Stimulated activated naive B cell treated with anti-CD40 and anti-IgM and Interleukin-4, amounts not matched to agents 10 μg/mL and 1 μg/mL and 100 μg/mL, for 72 hours (primary cell): Measurements from ENCODE around the gene HAUS1.
"Not testable (repeated sequence)": the region's sequence is repeated elsewhere in the genome, so short reads cannot be mapped to it uniquely, and the experiment has no call there.

Experiments used
- ATAC-seq, 2 donors: fragments of 150-1000 bp; cut with Tn5 transposase; replicated peaks; 2 replicates each; pipeline ENCODE4 v1.10.0; 2021; ENCODE audit warnings: moderate library complexity in 1 of 2
- DNase-seq: peaks from one replicate; pipeline ENCODE4 v3.0.0; 2021
- H3K27ac Mint-ChIP-seq: one replicate; pipeline ENCODE4 v1.8.0; 2022; ENCODE audit warnings: mild to moderate bottlenecking, mixed read lengths
- H3K27me3 Mint-ChIP-seq, 2 donors: one replicate each; pipeline ENCODE4 v1.8.0; 2022; ENCODE audit warnings: mixed read lengths in 2 of 2
- H3K36me3 Mint-ChIP-seq, 2 donors: one replicate each; pipeline ENCODE4 v1.8.0; 2022; ENCODE audit warnings: mixed read lengths in 2 of 2, mild to moderate bottlenecking in 1 of 2
- H3K4me1 Mint-ChIP-seq, 2 donors: one replicate each; pipeline ENCODE4 v1.8.0; 2022; ENCODE audit warnings: mixed read lengths in 2 of 2, mild to moderate bottlenecking in 1 of 2
- H3K4me3 Mint-ChIP-seq, 2 donors: one replicate each; pipeline ENCODE4 v1.8.0; 2022; ENCODE audit warnings: mild to moderate bottlenecking in 2 of 2, mixed read lengths in 2 of 2, moderate library complexity in 1 of 2
- H3K9me3 Mint-ChIP-seq, 2 donors: one replicate each; pipeline ENCODE4 v1.8.0; 2022; ENCODE audit warnings: mixed read lengths in 2 of 2, mild to moderate bottlenecking in 1 of 2

Gene HAUS1

GRCh38 chr18:46099463-46099862, 4.7 kb upstream of the HAUS1 start:
- Mint-ChIP-seq H3K27me3 (no peaks in the 10 kb centered on the region), H3K4me1 (peaks cover 7 to 24% of the 10 kb centered on the region in 2 donors), H3K9me3 (no peaks in the 10 kb centered on the region), H3K36me3 (peaks cover 6 to 14% of the 10 kb centered on the region in 2 donors), H3K27ac (no peak overlapping the region), H3K4me3 (no peak overlapping the region)
- no peak for ATAC-seq
- no peak for DNase-seq

GRCh38 chr18:46109386-46109785, 5.2 kb downstream of the HAUS1 start:
- Mint-ChIP-seq H3K27me3 (no peaks in the 10 kb centered on the region), H3K36me3 (peaks cover 16 to 40% of the 10 kb centered on the region in 2 donors), H3K27ac (no peak overlapping the region), H3K9me3 (no peaks in the 10 kb centered on the region), H3K4me3 (no peak overlapping the region), H3K4me1 (peaks cover 7 to 28% of the 10 kb centered on the region in 2 donors)
- DNase-seq (no peak), ATAC-seq (no peak)

GRCh38 chr18:46110406-46110805, 6.2 kb downstream of the HAUS1 start:
- Mint-ChIP-seq H3K9me3 (no peaks in the 10 kb centered on the region), H3K4me1 (peaks cover 3 to 21% of the 10 kb centered on the region in 2 donors), H3K36me3 (peaks cover 15 to 42% of the 10 kb centered on the region in 2 donors), H3K27ac (no peak overlapping the region), H3K27me3 (no peaks in the 10 kb centered on the region), H3K4me3 (no peak overlapping the region)
- ATAC-seq: no peak
- DNase-seq: no peak

- peaks cover 25 to 51% of the 10 kb centered on the region in 2 donors for H3K36me3 Mint-ChIP-seq
- no peak overlapping the region for H3K4me3 Mint-ChIP-seq
- DNase-seq (no peak), ATAC-seq (no peak)
- peaks cover 3 to 6% of the 10 kb centered on the region in 2 donors for H3K4me1 Mint-ChIP-seq
- no peak overlapping the region for H3K27ac Mint-ChIP-seq
- H3K9me3 Mint-ChIP-seq: no peaks in the 10 kb centered on the region
- no peaks in the 10 kb centered on the region for H3K27me3 Mint-ChIP-seq
These were observed 9.6 kb downstream of the HAUS1 start for GRCh38 chr18:46113751-46114150.

- not testable (repeated sequence) for ATAC-seq, DNase-seq, H3K4me1 Mint-ChIP-seq, H3K27me3 Mint-ChIP-seq, H3K9me3 Mint-ChIP-seq, H3K27ac Mint-ChIP-seq, H3K4me3 Mint-ChIP-seq
- peaks cover 33 to 43% of the 10 kb centered on the region in 2 donors for H3K36me3 Mint-ChIP-seq
These were observed 22.4 kb downstream of the HAUS1 start for GRCh38 chr18:46126625-46127024.

DNA sequence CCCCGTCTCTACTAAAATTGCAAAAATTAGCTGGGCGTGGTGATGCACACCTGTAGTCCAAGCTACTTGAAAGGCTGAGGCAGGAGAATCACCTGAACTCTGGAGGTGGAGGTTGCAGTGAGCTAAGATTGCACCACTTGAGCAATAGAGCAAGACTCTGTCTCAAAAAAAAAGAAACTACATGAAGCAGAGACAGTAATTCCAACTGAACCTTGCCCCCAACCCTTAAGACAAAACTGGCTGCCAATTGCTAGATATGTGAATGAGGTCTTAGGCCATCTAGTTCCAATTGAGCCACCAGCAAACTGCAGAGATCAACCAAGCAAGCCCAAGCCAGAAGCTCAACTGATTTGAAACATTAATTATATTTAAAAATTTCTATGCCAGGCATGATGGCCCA, 25.9 kb downstream of the HAUS1 start:
- H3K4me1 Mint-ChIP-seq: no peaks in the 10 kb centered on the region
- H3K9me3 Mint-ChIP-seq: no peaks in the 10 kb centered on the region
- H3K4me3 Mint-ChIP-seq: no peak overlapping the region
- ATAC-seq (no peak), DNase-seq (no peak)
- H3K36me3 Mint-ChIP-seq: peaks cover 28 to 32% of the 10 kb centered on the region in 2 donors
- no peaks in the 10 kb centered on the region for H3K27me3 Mint-ChIP-seq
- H3K27ac Mint-ChIP-seq: no peak overlapping the region

GRCh38 chr18:46130549-46130948, 26.4 kb downstream of the HAUS1 start:
- H3K4me3 Mint-ChIP-seq, H3K27me3 Mint-ChIP-seq, ATAC-seq, DNase-seq, H3K27ac Mint-ChIP-seq, H3K9me3 Mint-ChIP-seq, H3K4me1 Mint-ChIP-seq: not testable (repeated sequence)
- H3K36me3 Mint-ChIP-seq: peaks cover 28 to 32% of the 10 kb centered on the region in 2 donors

DNA sequence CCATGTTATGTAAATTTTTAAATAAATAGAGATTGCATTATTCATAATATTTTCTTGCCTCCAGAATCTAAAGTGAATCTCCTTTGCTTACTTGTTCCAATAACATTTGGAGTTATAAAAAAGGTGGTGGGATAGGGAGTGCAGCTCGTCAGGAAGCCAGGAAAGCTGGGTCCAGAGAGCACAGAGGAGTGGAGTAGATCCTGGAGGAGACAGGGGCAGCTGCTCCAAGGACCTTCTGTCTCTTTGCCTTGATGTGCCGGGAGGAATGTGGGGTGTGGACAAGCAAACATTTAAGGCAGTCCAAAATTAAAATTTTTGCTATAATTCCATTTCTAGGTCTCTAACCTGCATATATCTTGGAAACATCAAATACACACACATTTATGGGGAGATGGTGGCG, 29.3 kb downstream of the HAUS1 start:
- no peak for DNase-seq
- no peak overlapping the region for H3K4me3 Mint-ChIP-seq
- no peaks in the 10 kb centered on the region for H3K9me3 Mint-ChIP-seq
- H3K4me1 Mint-ChIP-seq: no peaks in the 10 kb centered on the region
- no peaks in the 10 kb centered on the region for H3K27me3 Mint-ChIP-seq
- ATAC-seq: no peak
- peaks cover 12 to 21% of the 10 kb centered on the region in 2 donors for H3K36me3 Mint-ChIP-seq
- H3K27ac Mint-ChIP-seq: no peak overlapping the region

DNA sequence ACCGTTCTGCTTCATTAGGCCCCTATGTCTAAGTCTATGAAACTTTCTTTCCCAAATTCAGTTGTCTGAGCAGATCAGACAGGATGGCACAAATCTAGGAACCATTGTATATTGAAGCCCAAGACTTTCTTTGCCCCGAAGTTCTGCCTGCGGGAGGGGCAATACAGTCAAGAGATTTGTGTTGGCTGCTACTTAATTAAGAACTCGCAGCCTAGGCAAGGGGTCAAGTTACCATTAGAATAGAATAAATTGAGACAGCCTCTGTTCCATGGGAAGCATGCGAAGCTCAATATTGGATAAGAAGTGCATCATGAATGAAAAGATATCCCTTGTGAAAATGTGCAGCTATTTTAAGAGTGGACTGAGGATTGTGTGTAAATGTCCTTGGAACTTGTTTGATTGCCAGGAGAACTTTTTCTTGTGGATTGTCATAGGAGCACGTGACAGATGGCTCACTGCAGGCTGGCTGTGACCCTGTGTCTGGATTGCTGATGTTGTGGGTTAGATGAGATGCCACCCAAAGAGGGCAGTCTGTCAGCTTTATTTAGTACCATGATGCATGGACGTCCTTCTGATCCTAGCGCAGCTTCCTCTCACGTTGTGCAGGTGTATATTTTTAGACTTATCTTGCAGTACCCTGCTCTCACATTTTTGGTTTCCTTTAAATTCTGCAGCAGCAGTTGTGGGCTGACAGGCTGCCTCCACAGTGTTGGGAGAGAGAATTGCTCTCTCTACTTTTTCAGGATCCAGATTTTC, 30.9 kb downstream of the HAUS1 start:
- Mint-ChIP-seq H3K9me3 (no peaks in the 10 kb centered on the region), H3K27ac (no peak overlapping the region), H3K36me3 (peaks cover 6 to 13% of the 10 kb centered on the region in 2 donors), H3K4me3 (no peak overlapping the region), H3K27me3 (no peaks in the 10 kb centered on the region), H3K4me1 (no peaks in the 10 kb centered on the region)
- no peak for ATAC-seq
- DNase-seq: no peak

DNA sequence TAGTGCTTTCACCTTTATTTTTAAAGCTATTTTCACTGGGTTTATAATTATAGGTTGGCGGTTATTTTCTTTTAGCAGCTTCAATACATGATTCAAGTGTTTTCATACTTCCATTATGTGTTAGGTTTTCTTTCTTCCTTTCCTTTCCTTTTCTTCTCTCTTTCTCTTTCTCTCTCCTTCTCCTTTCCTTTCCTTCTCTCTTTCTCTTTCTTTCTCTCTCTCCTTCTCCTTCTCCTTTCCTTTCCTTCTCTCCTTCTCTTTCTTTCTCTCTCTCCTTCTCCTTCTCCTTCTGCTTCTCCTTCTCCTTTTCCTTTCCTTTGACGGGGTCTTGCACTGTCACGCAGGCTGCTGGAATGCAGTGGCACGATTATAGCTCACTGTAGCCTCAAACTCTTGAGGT, 36.0 kb downstream of the HAUS1 start:
- Mint-ChIP-seq H3K9me3 (no peaks in the 10 kb centered on the region), H3K4me3 (no peak overlapping the region), H3K36me3 (no peaks in the 10 kb centered on the region), H3K27me3 (no peaks in the 10 kb centered on the region), H3K4me1 (no peaks in the 10 kb centered on the region), H3K27ac (no peak overlapping the region)
- no peak for DNase-seq
- ATAC-seq: no peak

DNA sequence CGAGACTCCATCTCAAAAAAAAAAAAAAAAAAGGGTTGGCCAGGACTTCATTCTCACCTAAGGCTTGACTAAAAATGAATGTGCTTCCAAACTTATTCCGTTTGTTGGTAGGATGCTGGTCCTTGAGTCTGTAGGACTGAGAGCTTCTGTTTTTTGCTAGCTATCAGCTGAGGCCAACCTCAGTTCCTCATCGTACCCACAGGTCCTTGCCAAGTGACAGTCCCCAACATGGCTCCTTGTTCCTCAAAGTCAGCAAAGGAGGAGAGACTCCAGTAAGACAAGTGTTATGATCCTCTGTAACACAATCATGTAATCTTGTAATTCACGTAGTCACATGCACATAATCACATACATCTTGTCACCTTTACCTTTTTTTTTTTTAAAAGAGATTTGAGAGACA, 37.0 kb downstream of the HAUS1 start:
- Mint-ChIP-seq H3K4me1 (no peaks in the 10 kb centered on the region), H3K4me3 (no peak overlapping the region), H3K9me3 (no peaks in the 10 kb centered on the region), H3K27me3 (no peaks in the 10 kb centered on the region), H3K36me3 (no peaks in the 10 kb centered on the region), H3K27ac (no peak overlapping the region)
- no peak for ATAC-seq
- DNase-seq: no peak

- Mint-ChIP-seq H3K27ac (no peak overlapping the region), H3K27me3 (no peaks in the 10 kb centered on the region), H3K4me1 (peaks cover 6 to 19% of the 10 kb centered on the region in 2 donors), H3K9me3 (no peaks in the 10 kb centered on the region), H3K4me3 (no peak overlapping the region), H3K36me3 (no peaks in the 10 kb centered on the region)
- DNase-seq (no peak), ATAC-seq (peak; percentile 48 to 59)
These were observed 44.6 kb downstream of the HAUS1 start for GRCh38 chr18:46148810-46149209.

GRCh38 chr18:46152436-46152807, 48.2 kb downstream of the HAUS1 start:
- DNase-seq (no peak), ATAC-seq (no peak)
- H3K9me3 Mint-ChIP-seq: no peaks in the 10 kb centered on the region
- peaks cover 19 to 38% of the 10 kb centered on the region in 2 donors for H3K4me1 Mint-ChIP-seq
- peaks cover 0 to 3% of the 10 kb centered on the region in 2 donors for H3K36me3 Mint-ChIP-seq
- no peaks in the 10 kb centered on the region for H3K27me3 Mint-ChIP-seq
- H3K4me3 Mint-ChIP-seq: no peak overlapping the region
- no peak overlapping the region for H3K27ac Mint-ChIP-seq

- DNase-seq (no peak), ATAC-seq (no peak)
- Mint-ChIP-seq H3K9me3 (no peaks in the 10 kb centered on the region), H3K36me3 (peaks cover 0 to 3% of the 10 kb centered on the region in 2 donors), H3K4me1 (peaks cover 19 to 38% of the 10 kb centered on the region in 2 donors), H3K27ac (peak overlapping the region; percentile 14), H3K4me3 (no peak overlapping the region), H3K27me3 (no peaks in the 10 kb centered on the region)
These were observed 48.8 kb downstream of the HAUS1 start for GRCh38 chr18:46152808-46153617.

DNA sequence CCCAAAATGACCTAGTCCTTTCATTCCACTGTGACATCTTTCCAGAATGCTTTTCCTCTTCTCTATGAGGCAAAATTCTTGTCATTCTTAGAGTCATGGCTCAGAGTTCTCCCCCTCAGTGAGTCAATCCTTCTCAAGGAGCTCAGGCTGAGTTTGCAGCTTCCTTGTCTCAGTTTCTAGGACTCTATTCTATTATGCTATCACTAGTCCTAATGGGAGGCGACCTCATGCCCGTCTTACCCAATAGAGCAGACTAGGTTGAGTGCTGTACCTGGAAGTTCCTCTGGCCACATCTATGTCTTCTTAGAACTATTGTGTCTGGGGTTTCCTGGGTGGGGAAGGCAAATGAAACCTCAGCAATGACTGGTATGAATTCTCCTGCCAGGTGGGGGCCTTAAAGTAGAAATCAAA, 51.5 kb downstream of the HAUS1 start:
- ATAC-seq (peak; percentile 75 to 85), DNase-seq (no peak)
- Mint-ChIP-seq H3K4me3 (no peak overlapping the region), H3K4me1 (peaks cover 17 to 32% of the 10 kb centered on the region in 2 donors), H3K9me3 (no peaks in the 10 kb centered on the region), H3K36me3 (peaks cover 0 to 3% of the 10 kb centered on the region in 2 donors), H3K27ac (no peak overlapping the region), H3K27me3 (no peaks in the 10 kb centered on the region)
